ENCODE results near the gene TSPAN5.

TSPAN5 gene

DNA sequence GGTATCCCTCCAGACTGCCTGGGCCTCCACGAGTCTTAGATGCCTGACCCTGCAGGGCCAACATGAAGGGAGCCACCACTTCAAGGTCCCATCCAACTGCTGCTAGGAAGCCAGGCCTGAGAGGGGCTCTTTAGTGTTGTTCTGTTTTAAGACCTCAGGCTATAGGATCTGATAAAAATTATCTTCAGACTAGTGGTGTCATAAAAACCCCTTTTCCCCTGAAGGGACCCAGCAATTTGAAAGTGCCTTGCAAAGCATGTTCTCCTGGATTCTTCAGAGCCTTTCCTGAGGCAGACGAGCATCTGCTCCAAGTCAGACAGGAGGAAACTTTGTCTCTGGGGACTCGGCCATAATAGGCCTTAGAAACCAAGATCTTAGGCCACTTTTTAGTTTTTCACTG is 26.9 kb downstream of the TSPAN5 start:
- peaks cover 7% of the 10 kb centered on the region for H3K9me3 ChIP-seq (ENCODE audit: low read length)
- H3K27me3 ChIP-seq (ENCODE audit: insufficient read depth, low read length) = no peaks in the 10 kb centered on the region
- H2AFZ ChIP-seq (ENCODE audit: low read depth, low read length) = no peak overlapping the region
- H3K36me3 ChIP-seq (ENCODE audit: insufficient read depth, low read length) = no peaks in the 10 kb centered on the region
- H3K4me3 ChIP-seq (ENCODE audit: low read length) = no peak overlapping the region
- H3K4me1 ChIP-seq (ENCODE audit: insufficient read depth, low read length) = peaks cover 2% of the 10 kb centered on the region

DNA sequence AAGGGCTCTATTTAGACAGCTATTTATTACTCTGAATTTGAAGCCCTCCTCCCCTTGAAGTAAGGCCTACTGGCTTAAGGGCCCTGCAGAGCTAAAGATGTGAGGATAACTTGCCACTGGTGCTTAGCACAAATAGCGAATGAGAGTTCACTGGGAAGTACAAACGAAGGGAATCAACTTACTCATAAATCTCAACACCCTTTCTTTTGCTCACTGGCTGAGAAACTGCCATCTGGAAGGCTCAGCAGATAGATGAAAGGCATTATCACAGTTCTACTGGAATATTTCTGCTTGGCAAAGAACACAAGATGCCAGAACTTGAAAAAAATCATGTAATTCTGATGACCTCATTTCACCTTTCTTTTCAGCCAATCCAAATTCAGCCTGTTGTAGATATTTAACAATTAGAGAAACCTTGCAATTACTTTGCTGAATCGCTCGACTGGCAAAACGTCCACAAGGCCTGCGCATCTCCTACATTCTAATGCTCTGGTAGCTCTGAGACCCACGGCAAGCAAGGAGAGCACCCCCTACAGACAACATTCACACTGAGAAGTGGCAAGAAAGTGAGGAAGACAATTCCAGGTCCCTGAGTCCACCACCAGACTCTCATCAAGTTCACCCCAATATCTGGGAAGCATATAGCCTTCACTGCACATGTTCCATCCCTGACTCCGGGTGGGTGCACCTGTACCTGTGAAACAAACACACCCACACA is 27.5 kb downstream of the TSPAN5 start:
- H3K9me3 ChIP-seq (ENCODE audit: low read length) = peaks cover 7% of the 10 kb centered on the region

GRCh38 chr4:98627531-98628257 is 30.7 kb downstream of the TSPAN5 start:
- H3K36me3 ChIP-seq (ENCODE audit: insufficient read depth, low read length) = no peaks in the 10 kb centered on the region
- no peaks in the 10 kb centered on the region for H3K27me3 ChIP-seq (ENCODE audit: insufficient read depth, low read length)
- no peak overlapping the region for H2AFZ ChIP-seq (ENCODE audit: low read depth, low read length)
- no peak overlapping the region for H3K4me3 ChIP-seq (ENCODE audit: low read length)
- peaks cover under 1% of the 10 kb centered on the region for H3K9me3 ChIP-seq (ENCODE audit: low read length)
- peaks cover 2% of the 10 kb centered on the region for H3K4me1 ChIP-seq (ENCODE audit: insufficient read depth, low read length)

More for the DNA sequence above, 27.5 kb downstream of the TSPAN5 start:
- Histone ChIP-seq H3K4me1 (ENCODE audit: insufficient read depth, low read length) (peaks cover 2% of the 10 kb centered on the region), H3K27me3 (ENCODE audit: insufficient read depth, low read length) (no peaks in the 10 kb centered on the region), H3K4me3 (ENCODE audit: low read length) (no peak overlapping the region), H2AFZ (ENCODE audit: low read depth, low read length) (no peak overlapping the region), H3K36me3 (ENCODE audit: insufficient read depth, low read length) (no peaks in the 10 kb centered on the region)

DNA sequence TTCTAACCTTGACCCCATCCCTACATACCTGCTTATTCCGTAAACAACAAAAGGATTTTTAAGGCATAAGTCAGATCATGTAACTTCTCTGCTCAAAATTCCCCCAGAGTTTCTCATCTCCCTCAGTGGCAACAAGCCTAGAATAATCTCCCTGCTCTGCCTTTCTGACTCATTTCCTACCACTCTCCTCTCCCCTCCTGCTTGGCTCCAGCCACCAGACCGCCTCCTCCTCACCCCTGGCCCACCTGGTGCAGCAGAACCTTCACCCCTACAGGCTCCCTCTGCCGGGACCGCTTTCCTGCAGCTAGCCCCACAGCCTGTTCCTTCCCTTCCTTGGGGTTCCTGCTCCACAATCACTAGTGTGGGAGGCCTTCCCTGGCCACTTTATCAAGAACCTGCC is 32.1 kb downstream of the TSPAN5 start:
- peaks cover 2% of the 10 kb centered on the region for H3K4me1 ChIP-seq (ENCODE audit: insufficient read depth, low read length)
- no peak overlapping the region for H2AFZ ChIP-seq (ENCODE audit: low read depth, low read length)
- H3K36me3 ChIP-seq (ENCODE audit: insufficient read depth, low read length) = no peaks in the 10 kb centered on the region
- H3K9me3 ChIP-seq (ENCODE audit: low read length) = no peaks in the 10 kb centered on the region
- H3K4me3 ChIP-seq (ENCODE audit: low read length) = no peak overlapping the region
- no peaks in the 10 kb centered on the region for H3K27me3 ChIP-seq (ENCODE audit: insufficient read depth, low read length)

DNA sequence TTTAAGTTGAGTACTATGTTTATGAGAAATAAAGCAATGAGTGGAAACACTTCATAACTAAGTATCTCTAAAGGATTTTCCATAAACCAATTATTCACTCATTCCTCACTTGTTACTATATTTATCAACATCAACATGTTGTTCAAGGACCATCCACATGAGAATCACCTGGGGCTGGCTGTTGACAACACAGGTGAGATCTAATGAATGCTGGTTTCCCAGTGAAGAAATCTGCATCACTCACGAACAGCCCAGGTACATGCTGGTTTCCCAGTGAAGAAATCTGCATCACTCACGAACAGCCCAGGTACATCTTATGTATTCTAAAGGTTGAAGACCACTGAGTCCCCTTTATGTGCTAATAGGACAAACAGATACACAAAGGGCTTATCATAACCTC is 32.5 kb downstream of the TSPAN5 start:
- H3K9me3 ChIP-seq (ENCODE audit: low read length) = no peaks in the 10 kb centered on the region
- H3K36me3 ChIP-seq (ENCODE audit: insufficient read depth, low read length) = no peaks in the 10 kb centered on the region
- no peak overlapping the region for H3K4me3 ChIP-seq (ENCODE audit: low read length)
- H2AFZ ChIP-seq (ENCODE audit: low read depth, low read length) = no peak overlapping the region
- H3K4me1 ChIP-seq (ENCODE audit: insufficient read depth, low read length) = peaks cover 2% of the 10 kb centered on the region
- H3K27me3 ChIP-seq (ENCODE audit: insufficient read depth, low read length) = no peaks in the 10 kb centered on the region

DNA sequence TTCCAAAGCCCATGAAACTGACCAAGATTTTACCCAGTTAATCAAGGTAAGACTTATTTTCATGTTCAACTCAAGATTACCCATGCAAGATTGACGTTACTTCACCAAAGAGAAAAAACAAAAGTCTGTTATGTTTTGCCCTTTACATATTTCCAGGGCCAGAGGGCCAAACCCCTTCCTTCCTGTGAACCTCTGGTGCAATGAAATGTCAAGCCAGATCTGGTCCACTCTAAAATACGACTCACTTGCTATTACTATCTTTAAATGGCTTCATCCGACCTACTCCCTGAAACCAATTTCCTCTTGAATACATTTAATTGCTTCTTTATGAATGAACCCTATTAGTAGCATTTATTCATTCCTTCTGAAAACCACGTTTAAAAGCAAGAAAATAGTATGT is 33.0 kb downstream of the TSPAN5 start:
- Histone ChIP-seq H3K27me3 (ENCODE audit: insufficient read depth, low read length) (no peaks in the 10 kb centered on the region), H3K4me3 (ENCODE audit: low read length) (no peak overlapping the region), H3K4me1 (ENCODE audit: insufficient read depth, low read length) (peaks cover 6% of the 10 kb centered on the region), H3K9me3 (ENCODE audit: low read length) (no peaks in the 10 kb centered on the region), H2AFZ (ENCODE audit: low read depth, low read length) (no peak overlapping the region), H3K36me3 (ENCODE audit: insufficient read depth, low read length) (no peaks in the 10 kb centered on the region)

- Histone ChIP-seq H3K4me3 (ENCODE audit: low read length) (no peak overlapping the region), H3K36me3 (ENCODE audit: insufficient read depth, low read length) (no peaks in the 10 kb centered on the region), H3K9me3 (ENCODE audit: low read length) (no peaks in the 10 kb centered on the region)
Measured at GRCh38 chr4:98624642-98625041, 33.8 kb downstream of the TSPAN5 start.

GRCh38 chr4:98624144-98624543 is 34.3 kb downstream of the TSPAN5 start:
- peaks cover 14% of the 10 kb centered on the region for H3K4me1 ChIP-seq (ENCODE audit: insufficient read depth, low read length)
- H2AFZ ChIP-seq (ENCODE audit: low read depth, low read length) = no peak overlapping the region
- no peaks in the 10 kb centered on the region for H3K27me3 ChIP-seq (ENCODE audit: insufficient read depth, low read length)
- no peak overlapping the region for H3K4me3 ChIP-seq (ENCODE audit: low read length)
- H3K36me3 ChIP-seq (ENCODE audit: insufficient read depth, low read length) = no peaks in the 10 kb centered on the region
- H3K9me3 ChIP-seq (ENCODE audit: low read length) = no peaks in the 10 kb centered on the region

More at GRCh38 chr4:98624642-98625041, 33.8 kb downstream of the TSPAN5 start:
- Histone ChIP-seq H3K27me3 (ENCODE audit: insufficient read depth, low read length) (no peaks in the 10 kb centered on the region), H2AFZ (ENCODE audit: low read depth, low read length) (no peak overlapping the region), H3K4me1 (ENCODE audit: insufficient read depth, low read length) (peaks cover 10% of the 10 kb centered on the region)

GRCh38 chr4:98623126-98623802 is 35.1 kb downstream of the TSPAN5 start:
- Histone ChIP-seq H3K9me3 (ENCODE audit: low read length) (no peaks in the 10 kb centered on the region), H3K4me3 (ENCODE audit: low read length) (no peak overlapping the region), H2AFZ (ENCODE audit: low read depth, low read length) (no peak overlapping the region), H3K4me1 (ENCODE audit: insufficient read depth, low read length) (peaks cover 19% of the 10 kb centered on the region), H3K36me3 (ENCODE audit: insufficient read depth, low read length) (no peaks in the 10 kb centered on the region), H3K27me3 (ENCODE audit: insufficient read depth, low read length) (no peaks in the 10 kb centered on the region)

DNA sequence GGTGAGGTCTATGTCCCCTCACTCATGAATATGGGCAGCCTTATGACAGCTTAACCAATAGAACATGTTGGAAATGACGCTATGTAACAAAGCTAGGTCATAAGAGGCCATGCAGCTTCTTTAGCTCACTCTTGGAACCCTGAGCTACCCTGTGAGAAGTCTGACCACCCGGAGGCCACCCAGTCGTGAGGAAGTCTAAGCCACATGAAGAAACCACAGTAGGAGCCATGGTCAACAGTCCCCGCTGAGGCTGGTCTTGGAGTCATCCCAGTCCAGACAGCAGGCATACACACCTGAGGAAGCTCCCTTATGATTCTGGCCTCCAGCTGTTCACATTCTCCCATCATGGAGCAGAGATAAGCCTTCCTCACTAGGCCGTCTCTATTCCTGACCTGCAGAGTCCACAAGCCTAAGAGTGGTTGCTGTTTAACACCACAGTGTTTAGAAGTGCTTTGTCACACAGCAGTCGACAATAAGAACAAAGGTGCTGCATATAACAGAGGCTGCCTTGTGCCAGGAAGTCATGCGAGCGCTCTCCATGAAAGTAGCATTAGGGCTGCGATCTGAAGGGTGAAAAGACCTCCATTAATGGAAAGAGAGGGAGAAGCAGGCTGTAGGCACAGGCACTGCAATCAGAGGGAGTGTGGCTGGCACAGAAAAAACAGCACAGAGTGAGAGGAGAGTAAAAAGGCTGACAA is 38.2 kb downstream of the TSPAN5 start:
- peaks cover 17% of the 10 kb centered on the region for H3K4me1 ChIP-seq (ENCODE audit: insufficient read depth, low read length)
- no peaks in the 10 kb centered on the region for H3K36me3 ChIP-seq (ENCODE audit: insufficient read depth, low read length)
- H3K27me3 ChIP-seq (ENCODE audit: insufficient read depth, low read length) = no peaks in the 10 kb centered on the region
- H3K9me3 ChIP-seq (ENCODE audit: low read length) = no peaks in the 10 kb centered on the region
- no peak overlapping the region for H3K4me3 ChIP-seq (ENCODE audit: low read length)
- H2AFZ ChIP-seq (ENCODE audit: low read depth, low read length) = no peak overlapping the region

GRCh38 chr4:98619180-98619579 is 39.2 kb downstream of the TSPAN5 start:
- Histone ChIP-seq H3K4me1 (ENCODE audit: insufficient read depth, low read length) (peaks cover 17% of the 10 kb centered on the region), H3K36me3 (ENCODE audit: insufficient read depth, low read length) (no peaks in the 10 kb centered on the region), H2AFZ (ENCODE audit: low read depth, low read length) (no peak overlapping the region), H3K27me3 (ENCODE audit: insufficient read depth, low read length) (no peaks in the 10 kb centered on the region), H3K9me3 (ENCODE audit: low read length) (no peaks in the 10 kb centered on the region), H3K4me3 (ENCODE audit: low read length) (no peak overlapping the region)

DNA sequence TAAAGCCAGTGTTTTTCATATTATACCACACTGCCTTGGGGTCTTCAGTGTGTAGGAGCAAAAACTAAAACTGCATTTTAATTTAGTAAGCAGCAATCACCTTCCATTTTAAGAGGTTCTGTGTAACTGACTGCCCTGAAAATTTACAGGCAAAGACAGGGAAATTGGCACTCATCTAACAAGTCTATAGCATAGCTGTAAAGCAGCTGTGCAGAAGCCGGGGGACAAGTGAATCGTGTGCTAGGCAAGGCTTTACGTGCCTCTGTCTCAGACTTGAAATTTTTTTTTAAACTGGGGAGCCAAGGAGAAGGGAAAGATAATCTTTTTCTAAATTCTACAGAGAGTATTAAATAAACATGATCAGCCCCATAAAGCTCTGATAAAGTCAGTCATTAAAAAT is 39.7 kb downstream of the TSPAN5 start:
- no peaks in the 10 kb centered on the region for H3K9me3 ChIP-seq (ENCODE audit: low read length)
- H3K4me1 ChIP-seq (ENCODE audit: insufficient read depth, low read length) = peaks cover 17% of the 10 kb centered on the region
- no peak overlapping the region for H3K4me3 ChIP-seq (ENCODE audit: low read length)
- no peaks in the 10 kb centered on the region for H3K36me3 ChIP-seq (ENCODE audit: insufficient read depth, low read length)
- no peak overlapping the region for H2AFZ ChIP-seq (ENCODE audit: low read depth, low read length)
- no peaks in the 10 kb centered on the region for H3K27me3 ChIP-seq (ENCODE audit: insufficient read depth, low read length)

All from neuron (in vitro differentiated cells).